ENCODE measurements around the gene GSTT4.
A peak's percentile ranks its signal among the peaks of the same experiment; 100 is the strongest.
"Not testable (repeated sequence)": the region's sequence is repeated elsewhere in the genome, so short reads cannot be mapped to it uniquely, and the experiment has no call there.

GSTT4 gene

DNA sequence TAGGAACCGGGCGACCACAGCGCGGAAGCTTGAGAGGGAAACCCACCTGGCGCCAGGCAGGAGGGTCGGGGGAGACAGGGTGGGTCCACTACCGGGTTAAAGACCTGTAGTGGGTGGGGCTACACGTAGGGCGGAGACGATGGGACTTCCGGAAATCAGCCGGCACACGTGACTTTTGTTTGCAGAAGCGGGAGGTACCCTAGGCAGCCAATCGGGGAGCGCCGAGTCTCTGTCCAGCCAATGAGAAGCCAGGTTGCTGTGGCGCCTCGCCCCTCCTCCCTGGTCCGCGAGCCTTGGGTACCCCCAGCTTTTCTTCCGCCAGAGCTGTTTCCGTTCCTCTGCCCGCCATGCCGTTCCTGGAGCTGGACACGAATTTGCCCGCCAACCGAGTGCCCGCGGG is 38.7 kb downstream of the GSTT4 start, which contains the start of gene DDTL:
TSS of gene DDTL (plus strand) at position 321 of the 400 bp plus-strand sequence. CDS start at position 348, 27 bp downstream.
- not testable (repeated sequence) for H3K4me1 ChIP-seq (ENCODE audit: control insufficient read depth, insufficient read depth, low read depth, low read length); H3K4me3 ChIP-seq (ENCODE audit: insufficient read depth in 1 of 2, low read depth in 1 of 2, low read length in 2 of 2); H2BK5ac ChIP-seq (ENCODE audit: low read depth, low read length, poor library complexity, severe bottlenecking); H3K9me3 ChIP-seq (ENCODE audit: control insufficient read depth, low read length); H3K9ac ChIP-seq (ENCODE audit: low read length); H2BK120ac ChIP-seq (ENCODE audit: low read depth, low read length); H3K27me3 ChIP-seq (ENCODE audit: control insufficient read depth in 1 of 2, insufficient read depth in 1 of 2, low read length in 2 of 2); H3K14ac ChIP-seq (ENCODE audit: low read length in 2 of 2); H3K27ac ChIP-seq (ENCODE audit: low read length, poor library complexity, severe bottlenecking); H3K79me1 ChIP-seq (replicated peaks; ENCODE audit: low read length, poor library complexity, severe bottlenecking); H3K4ac ChIP-seq (ENCODE audit: low read depth in 1 of 2, low read length in 2 of 2); H3K23ac ChIP-seq (ENCODE audit: low read length in 2 of 2); H3K18ac ChIP-seq (ENCODE audit: low read depth in 1 of 2, low read length in 2 of 2); H2BK12ac ChIP-seq (ENCODE audit: low read length in 2 of 2); DNase-seq; H2AFZ ChIP-seq (ENCODE audit: low read depth, low read length); H2BK15ac ChIP-seq (ENCODE audit: low read depth, poor library complexity, severe bottlenecking); H4K91ac ChIP-seq (ENCODE audit: low read length); H3K4me2 ChIP-seq (ENCODE audit: low read length, poor library complexity, severe bottlenecking); H2AK5ac ChIP-seq (ENCODE audit: low read length, severe bottlenecking); H4K8ac ChIP-seq (ENCODE audit: low read length)
- WGBS: no CpG with 5 or more reads among the region's 30 CpGs
- H3K36me3 ChIP-seq (ENCODE audit: control insufficient read depth in 1 of 2, insufficient read depth in 2 of 2, low read depth in 1 of 2, low read length in 2 of 2): peaks cover 25 to 27% of the 10 kb centered on the region in 2 experiments

DNA sequence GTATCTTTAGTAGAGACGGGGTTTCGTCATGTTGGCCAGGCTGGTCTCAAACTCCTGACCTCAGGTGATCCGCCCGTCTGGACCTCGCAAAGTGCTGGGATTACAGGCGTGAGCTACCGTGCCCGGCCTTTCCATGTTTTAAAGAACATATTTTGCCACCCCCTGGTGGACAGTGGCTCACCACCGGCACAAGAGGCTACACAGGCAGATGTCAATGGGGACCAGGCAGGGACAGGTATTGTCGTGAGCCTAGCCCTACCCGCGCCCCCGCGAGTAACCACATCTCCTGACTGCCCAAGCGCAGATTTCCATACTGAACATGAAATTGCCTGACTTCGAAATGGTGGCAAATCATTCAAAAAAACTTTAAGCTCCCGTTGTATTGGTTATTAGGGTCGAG is 39.2 kb downstream of the GSTT4 start:
- not testable (repeated sequence) for H4K8ac ChIP-seq (ENCODE audit: low read length); H3K4ac ChIP-seq (ENCODE audit: low read depth in 1 of 2, low read length in 2 of 2); H3K23ac ChIP-seq (ENCODE audit: low read length in 2 of 2); H3K4me2 ChIP-seq (ENCODE audit: low read length, poor library complexity, severe bottlenecking); H3K4me1 ChIP-seq (ENCODE audit: control insufficient read depth, insufficient read depth, low read depth, low read length); H2AFZ ChIP-seq (ENCODE audit: low read depth, low read length); H3K27ac ChIP-seq (ENCODE audit: low read length, poor library complexity, severe bottlenecking); DNase-seq; H3K18ac ChIP-seq (ENCODE audit: low read depth in 1 of 2, low read length in 2 of 2); H2AK5ac ChIP-seq (ENCODE audit: low read length, severe bottlenecking); H3K4me3 ChIP-seq (ENCODE audit: insufficient read depth in 1 of 2, low read depth in 1 of 2, low read length in 2 of 2); H2BK5ac ChIP-seq (ENCODE audit: low read depth, low read length, poor library complexity, severe bottlenecking); H4K91ac ChIP-seq (ENCODE audit: low read length); H3K27me3 ChIP-seq (ENCODE audit: control insufficient read depth in 1 of 2, insufficient read depth in 1 of 2, low read length in 2 of 2); H3K79me1 ChIP-seq (replicated peaks; ENCODE audit: low read length, poor library complexity, severe bottlenecking); H2BK120ac ChIP-seq (ENCODE audit: low read depth, low read length); H3K9me3 ChIP-seq (ENCODE audit: control insufficient read depth, low read length); H3K9ac ChIP-seq (ENCODE audit: low read length); H3K14ac ChIP-seq (ENCODE audit: low read length in 2 of 2); H2BK12ac ChIP-seq (ENCODE audit: low read length in 2 of 2); H2BK15ac ChIP-seq (ENCODE audit: low read depth, poor library complexity, severe bottlenecking)
- no CpG with 5 or more reads among the region's 18 CpGs for WGBS
- H3K36me3 ChIP-seq (ENCODE audit: control insufficient read depth in 1 of 2, insufficient read depth in 2 of 2, low read depth in 1 of 2, low read length in 2 of 2): peaks cover 21 to 22% of the 10 kb centered on the region in 2 experiments

DNA sequence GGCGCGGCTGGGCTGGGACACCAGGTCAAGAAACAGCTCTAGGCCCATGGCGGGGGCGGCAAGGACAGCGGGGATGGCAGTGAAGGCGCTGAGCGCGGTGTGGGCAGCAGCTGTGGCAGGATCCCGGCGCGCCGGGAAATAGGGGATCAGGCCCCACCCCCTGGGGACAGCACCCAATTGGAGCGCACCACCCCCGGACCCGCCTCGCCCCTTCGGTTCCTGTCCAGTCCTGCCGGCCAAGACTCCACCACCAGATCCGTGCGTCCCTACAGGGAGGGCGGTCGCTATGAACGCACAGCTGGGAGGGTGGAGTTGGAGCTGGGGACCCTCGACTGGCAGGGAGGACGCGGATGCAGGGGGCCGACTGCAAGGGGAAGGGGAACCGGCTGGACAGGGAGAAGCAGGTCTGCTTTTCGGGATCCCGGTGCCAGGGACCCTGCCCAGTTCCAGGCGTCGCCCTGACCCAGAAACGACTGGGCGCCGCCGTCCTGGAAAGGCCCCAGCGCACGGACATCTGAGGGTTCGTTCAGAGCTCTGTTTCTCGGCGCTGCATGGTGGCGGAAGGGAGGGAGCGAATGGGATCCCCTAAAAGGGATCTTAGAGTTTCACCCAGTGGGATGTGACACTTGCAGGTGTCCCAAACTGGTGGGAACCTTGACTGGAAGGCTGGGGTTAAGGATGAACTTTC is 44.0 kb downstream of the GSTT4 start, which contains the start of gene GSTT2B:
TSS of gene GSTT2B (minus strand) at position 112 of the 688 bp plus-strand sequence. CDS start at position 48, 64 bp downstream.
- not testable (repeated sequence) for H3K14ac ChIP-seq (ENCODE audit: low read length in 2 of 2); H2BK12ac ChIP-seq (ENCODE audit: low read length in 2 of 2); H3K27me3 ChIP-seq (ENCODE audit: control insufficient read depth in 1 of 2, insufficient read depth in 1 of 2, low read length in 2 of 2); H3K79me1 ChIP-seq (replicated peaks; ENCODE audit: low read length, poor library complexity, severe bottlenecking); H4K91ac ChIP-seq (ENCODE audit: low read length); H3K36me3 ChIP-seq (ENCODE audit: control insufficient read depth in 1 of 2, insufficient read depth in 2 of 2, low read depth in 1 of 2, low read length in 2 of 2); H3K4me3 ChIP-seq (ENCODE audit: insufficient read depth in 1 of 2, low read depth in 1 of 2, low read length in 2 of 2); H4K8ac ChIP-seq (ENCODE audit: low read length); H3K9me3 ChIP-seq (ENCODE audit: control insufficient read depth, low read length); H2BK120ac ChIP-seq (ENCODE audit: low read depth, low read length); H3K4me1 ChIP-seq (ENCODE audit: control insufficient read depth, insufficient read depth, low read depth, low read length); DNase-seq; H3K18ac ChIP-seq (ENCODE audit: low read depth in 1 of 2, low read length in 2 of 2); H3K9ac ChIP-seq (ENCODE audit: low read length); H2AFZ ChIP-seq (ENCODE audit: low read depth, low read length); H3K27ac ChIP-seq (ENCODE audit: low read length, poor library complexity, severe bottlenecking); H3K4me2 ChIP-seq (ENCODE audit: low read length, poor library complexity, severe bottlenecking); H2BK5ac ChIP-seq (ENCODE audit: low read depth, low read length, poor library complexity, severe bottlenecking); H3K23ac ChIP-seq (ENCODE audit: low read length in 2 of 2); H2AK5ac ChIP-seq (ENCODE audit: low read length, severe bottlenecking); H3K4ac ChIP-seq (ENCODE audit: low read depth in 1 of 2, low read length in 2 of 2); H2BK15ac ChIP-seq (ENCODE audit: low read depth, poor library complexity, severe bottlenecking)
- WGBS: no CpG with 5 or more reads among the region's 43 CpGs

DNA sequence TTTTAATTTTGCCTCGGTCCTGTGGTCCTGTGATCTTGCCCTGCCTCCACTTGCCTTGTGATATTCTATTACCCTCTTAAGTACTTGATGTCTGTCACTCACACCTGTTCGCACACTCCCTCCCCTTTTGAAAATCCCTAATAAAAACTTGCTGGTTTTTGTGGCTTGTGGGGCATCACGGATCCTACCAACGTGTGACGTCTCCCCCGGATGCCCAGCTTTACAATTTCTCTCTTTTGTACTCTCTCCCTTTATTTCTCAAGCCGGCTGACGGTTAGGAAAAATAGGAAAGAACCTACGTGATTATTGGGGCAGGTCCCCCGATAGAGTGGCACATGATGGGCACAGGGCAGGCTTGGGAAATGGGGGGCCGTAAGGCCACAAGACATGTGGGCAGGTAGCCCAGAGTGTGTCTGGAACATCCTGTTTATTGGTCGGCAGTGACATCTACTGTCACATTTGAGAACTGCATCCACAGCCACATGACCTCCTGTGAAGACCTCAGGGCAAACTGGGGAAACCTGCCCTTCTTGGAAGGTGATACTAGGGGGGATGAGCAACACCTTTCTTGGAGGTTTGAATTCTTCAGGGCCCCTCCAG is 48.9 kb downstream of the GSTT4 start:
- H2AFZ ChIP-seq (ENCODE audit: low read depth, low read length): peak overlapping the region; percentile 51
- H3K4ac ChIP-seq (ENCODE audit: low read depth in 1 of 2, low read length in 2 of 2); H3K4me2 ChIP-seq (ENCODE audit: low read length, poor library complexity, severe bottlenecking); H3K4me3 ChIP-seq (ENCODE audit: insufficient read depth in 1 of 2, low read depth in 1 of 2, low read length in 2 of 2); H4K8ac ChIP-seq (ENCODE audit: low read length); H3K27ac ChIP-seq (ENCODE audit: low read length, poor library complexity, severe bottlenecking); H3K14ac ChIP-seq (ENCODE audit: low read length in 2 of 2); H3K18ac ChIP-seq (ENCODE audit: low read depth in 1 of 2, low read length in 2 of 2); H2BK15ac ChIP-seq (ENCODE audit: low read depth, poor library complexity, severe bottlenecking); H3K9me3 ChIP-seq (ENCODE audit: control insufficient read depth, low read length); H3K79me1 ChIP-seq (replicated peaks; ENCODE audit: low read length, poor library complexity, severe bottlenecking); H3K27me3 ChIP-seq (ENCODE audit: control insufficient read depth in 1 of 2, insufficient read depth in 1 of 2, low read length in 2 of 2); H2BK12ac ChIP-seq (ENCODE audit: low read length in 2 of 2); H4K91ac ChIP-seq (ENCODE audit: low read length); H3K36me3 ChIP-seq (ENCODE audit: control insufficient read depth in 1 of 2, insufficient read depth in 2 of 2, low read depth in 1 of 2, low read length in 2 of 2); H2BK5ac ChIP-seq (ENCODE audit: low read depth, low read length, poor library complexity, severe bottlenecking); H2BK120ac ChIP-seq (ENCODE audit: low read depth, low read length); H2AK5ac ChIP-seq (ENCODE audit: low read length, severe bottlenecking); H3K4me1 ChIP-seq (ENCODE audit: control insufficient read depth, insufficient read depth, low read depth, low read length); H3K23ac ChIP-seq (ENCODE audit: low read length in 2 of 2): not testable (repeated sequence)
- H3K9ac ChIP-seq (ENCODE audit: low read length): peak overlapping the region; percentile 35
- DNase-seq: peak; percentile 74
- WGBS: 10% methylated on average over 8 of the region's 12 CpGs
